Activated CD4-positive, alpha-beta T cell treated with anti-CD3 and anti-CD28 coated beads for 48 hours (primary cell): ENCODE data around the gene COG5.

ENCODE experiments used
- DNase-seq: peaks from one replicate; pipeline ENCODE4 v3.0.0-alpha.2; 2020

Gene COG5

GRCh38 chr7:107563775-107564552, at the start of gene COG5, which contains the start of gene DUS4L:
Gene COG5, minus strand, starts transcription at chr7:107563920. Its CDS starts 24 bp downstream, at chr7:107563896.
Gene DUS4L, plus strand, starts transcription at chr7:107563971. Its CDS starts 3,100 bp downstream, at chr7:107567071.
- peak; percentile 89 for DNase-seq

GRCh38 chr7:107613439-107613838, 49.7 kb upstream of the COG5 start:
- DNase-seq: no peak

GRCh38 chr7:107610323-107610722, 46.6 kb upstream of the COG5 start:
- DNase-seq: no peak

- no peak for DNase-seq
Measured at GRCh38 chr7:107609811-107610261, 46.1 kb upstream of the COG5 start.

- no peak for DNase-seq
Measured at GRCh38 chr7:107606303-107606702, 42.6 kb upstream of the COG5 start.

GRCh38 chr7:107605218-107605815, 41.6 kb upstream of the COG5 start:
- no peak for DNase-seq

GRCh38 chr7:107600816-107601215, 37.1 kb upstream of the COG5 start:
- DNase-seq: no peak

- no peak for DNase-seq
Measured at GRCh38 chr7:107599262-107599661, 35.5 kb upstream of the COG5 start.

- no peak for DNase-seq
Measured at GRCh38 chr7:107597953-107598352, 34.2 kb upstream of the COG5 start.

- DNase-seq: no peak
Measured at GRCh38 chr7:107597582-107597916, 33.8 kb upstream of the COG5 start.

GRCh38 chr7:107596881-107597581, 33.3 kb upstream of the COG5 start:
- DNase-seq: no peak

GRCh38 chr7:107594961-107595737, 31.4 kb upstream of the COG5 start:
- no peak for DNase-seq

- DNase-seq: no peak
Measured at GRCh38 chr7:107593025-107593410, 29.3 kb upstream of the COG5 start.

- DNase-seq: no peak
Measured at GRCh38 chr7:107592361-107593024, 28.8 kb upstream of the COG5 start.

GRCh38 chr7:107591421-107591820, 27.7 kb upstream of the COG5 start:
- no peak for DNase-seq

GRCh38 chr7:107588529-107589130, 24.9 kb upstream of the COG5 start:
- DNase-seq: no peak

GRCh38 chr7:107584716-107585115, 21.0 kb upstream of the COG5 start:
- no peak for DNase-seq

GRCh38 chr7:107582875-107583274, 19.2 kb upstream of the COG5 start:
- DNase-seq: no peak

GRCh38 chr7:107581387-107582013, 17.8 kb upstream of the COG5 start:
- no peak for DNase-seq

GRCh38 chr7:107580716-107581383, 17.1 kb upstream of the COG5 start:
- DNase-seq: no peak
